ENCODE measurements around the gene CENPH. TPM values are rescaled to one million over a fixed set of nuclear protein-coding genes. Genes with fewer than 3 reads are reported as not detected.

The CENPH gene
- total RNA-seq, 1 experiment from 2014 or later: 79.0 TPM

GRCh38 chr5:69234457-69235268 is 45.3 kb downstream of the CENPH start, which contains the start of gene CDK7 (continued):
- TF ChIP-seq ZNF138 (CRISPR knock-in tag; conservative IDR thresholded peaks at IDR 0.05): no peak
- TF ChIP-seq ZNF425 (CRISPR knock-in tag; conservative IDR thresholded peaks at IDR 0.05): no peak
- TF ChIP-seq ZNF512 (CRISPR knock-in tag; IDR thresholded peaks at IDR 0.05; ENCODE audit: borderline replicate concordance): no peak
- no peak for TF ChIP-seq NR3C1 (CRISPR knock-in tag; conservative IDR thresholded peaks at IDR 0.05; ENCODE audit: low read depth)
- peak; percentile 33; the same call in 1 of the 2 replicates for TF ChIP-seq NFYB (CRISPR knock-in tag; conservative IDR thresholded peaks at IDR 0.05; ENCODE audit: low read depth)
- no peak for TF ChIP-seq ESRRA (CRISPR knock-in tag; IDR thresholded peaks at IDR 0.05; ENCODE audit: borderline replicate concordance)
- no peak for TF ChIP-seq PRRX2 (CRISPR knock-in tag; IDR thresholded peaks at IDR 0.05)
- no peak for TF ChIP-seq GABPB1 (CRISPR knock-in tag; IDR thresholded peaks at IDR 0.05)
- no peak for TF ChIP-seq ERG (CRISPR knock-in tag; IDR thresholded peaks at IDR 0.05)
- TF ChIP-seq FOXK1 (CRISPR knock-in tag; IDR thresholded peaks at IDR 0.05): peak; percentile 95
- TF ChIP-seq HMGXB4 (CRISPR knock-in tag; IDR thresholded peaks at IDR 0.05): no peak
- no peak for TF ChIP-seq ATF1 (CRISPR knock-in tag; IDR thresholded peaks at IDR 0.05)
- no peak for TF ChIP-seq HMGA2 (CRISPR knock-in tag; IDR thresholded peaks at IDR 0.05)
- TF ChIP-seq ZBTB21 (CRISPR knock-in tag; IDR thresholded peaks at IDR 0.05; ENCODE audit: borderline replicate concordance): no peak
- TF ChIP-seq ZMAT4 (CRISPR knock-in tag; IDR thresholded peaks at IDR 0.05): no peak
- no peak for TF ChIP-seq STAT6 (CRISPR knock-in tag; conservative IDR thresholded peaks at IDR 0.05; ENCODE audit: low read depth)
- TF ChIP-seq TEAD4 (CRISPR knock-in tag; IDR thresholded peaks at IDR 0.05): no peak
- no peak for TF ChIP-seq SMAD4 (CRISPR knock-in tag; IDR thresholded peaks at IDR 0.05)
- no peak for TF ChIP-seq CTCF (IDR thresholded peaks at IDR 0.05)
- no peak for TF ChIP-seq OVOL2 (CRISPR knock-in tag; IDR thresholded peaks at IDR 0.05; ENCODE audit: borderline replicate concordance)
- peak; percentile 47; the same call in 1 of the 2 replicates for TF ChIP-seq TEAD1 (CRISPR knock-in tag; IDR thresholded peaks at IDR 0.05)
- peak; percentile 61; the same call in 1 of the 2 replicates for TF ChIP-seq ARID4B (CRISPR knock-in tag; IDR thresholded peaks at IDR 0.05; ENCODE audit: borderline replicate concordance)

All from WTC11 (cell line).